HEK293 (cell line): ENCODE results near the gene FXYD2.

Experiments
- BCL11B ChIP-seq: fragments of 450-650 bp; formaldehyde crosslinking; IDR thresholded peaks from 2 replicates; pipeline ENCODE4 v1.5.1; 2016; ENCODE audit warnings: low read depth, missing biosample characterization, missing genetic modification characterization
- CTCF ChIP-seq: fragments of 450-650 bp; formaldehyde crosslinking; IDR thresholded peaks from 2 replicates; pipeline ENCODE4 v1.5.1; 2016; ENCODE audit warnings: missing biosample characterization, missing genetic modification characterization
- PBX3 ChIP-seq: sonication (generic); formaldehyde crosslinking; IDR thresholded peaks from 2 replicates; pipeline ENCODE4 v1.8.1; 2022; ENCODE audit warnings: mild to moderate bottlenecking, moderate library complexity, missing genetic modification reagents
- PRDM10 ChIP-seq: fragments of 450-650 bp; formaldehyde crosslinking; IDR thresholded peaks from 2 replicates; pipeline ENCODE4 v1.5.1; 2016; ENCODE audit warnings: missing biosample characterization, missing genetic modification characterization
- YY1 ChIP-seq: fragments of 450-650 bp; formaldehyde crosslinking; IDR thresholded peaks from 2 replicates; pipeline ENCODE4 v1.5.1; 2018; ENCODE audit warnings: missing biosample characterization, missing genetic modification characterization
- ZNF146 ChIP-seq: fragments of 450-650 bp; formaldehyde crosslinking; IDR thresholded peaks from 2 replicates; pipeline ENCODE4 v1.5.1; 2016; ENCODE audit warnings: missing biosample characterization, missing genetic modification characterization
- ZNF423 ChIP-seq: fragments of 450-650 bp; formaldehyde crosslinking; IDR thresholded peaks from 2 replicates; pipeline ENCODE4 v1.5.1; 2016; ENCODE audit warnings: missing biosample characterization, missing genetic modification characterization
- ZNF585B ChIP-seq: fragments of 450-650 bp; formaldehyde crosslinking; IDR thresholded peaks from 2 replicates; pipeline ENCODE4 v1.5.1; 2016; ENCODE audit warnings: missing biosample characterization, missing genetic modification characterization
- ZNF677 ChIP-seq: fragments of 450-650 bp; IDR thresholded peaks from 2 replicates; pipeline ENCODE4 v1.5.0; 2018; ENCODE audit warnings: missing biosample characterization, mild to moderate bottlenecking, missing genetic modification characterization, moderate library complexity
- ZNF747 ChIP-seq: fragments of 450-650 bp; formaldehyde crosslinking; IDR thresholded peaks from 2 replicates; pipeline ENCODE4 v1.5.1; 2016; ENCODE audit warnings: missing biosample characterization, missing genetic modification characterization

GRCh38 chr11:117795638-117796455 lies 28.7 kb downstream of the FXYD2 start:
- no peak for TF ChIP-seq ZNF146 (tag by site-specific recombination)
- no peak for TF ChIP-seq CTCF
- no peak for TF ChIP-seq ZNF677 (tag by site-specific recombination)
- TF ChIP-seq PBX3 (CRISPR knock-in tag): no peak
- no peak for TF ChIP-seq ZNF585B (tag by site-specific recombination)
- no peak for TF ChIP-seq PRDM10 (tag by site-specific recombination)
- no peak for TF ChIP-seq ZNF747 (tag by site-specific recombination)
- no peak for TF ChIP-seq ZNF423 (tag by site-specific recombination)
- no peak for TF ChIP-seq BCL11B (tag by site-specific recombination)
- no peak for TF ChIP-seq YY1 (tag by site-specific recombination)
